Measurements from ENCODE around the gene DNAH17. TPM values are rescaled to one million over a fixed set of nuclear protein-coding genes. Genes with fewer than 3 reads are reported as not detected.
A peak's percentile ranks its signal among the peaks of the same experiment; 100 is the strongest.

The DNAH17 gene
- total RNA-seq, 1 donor from 2014 or later = under 0.01 TPM

DNA sequence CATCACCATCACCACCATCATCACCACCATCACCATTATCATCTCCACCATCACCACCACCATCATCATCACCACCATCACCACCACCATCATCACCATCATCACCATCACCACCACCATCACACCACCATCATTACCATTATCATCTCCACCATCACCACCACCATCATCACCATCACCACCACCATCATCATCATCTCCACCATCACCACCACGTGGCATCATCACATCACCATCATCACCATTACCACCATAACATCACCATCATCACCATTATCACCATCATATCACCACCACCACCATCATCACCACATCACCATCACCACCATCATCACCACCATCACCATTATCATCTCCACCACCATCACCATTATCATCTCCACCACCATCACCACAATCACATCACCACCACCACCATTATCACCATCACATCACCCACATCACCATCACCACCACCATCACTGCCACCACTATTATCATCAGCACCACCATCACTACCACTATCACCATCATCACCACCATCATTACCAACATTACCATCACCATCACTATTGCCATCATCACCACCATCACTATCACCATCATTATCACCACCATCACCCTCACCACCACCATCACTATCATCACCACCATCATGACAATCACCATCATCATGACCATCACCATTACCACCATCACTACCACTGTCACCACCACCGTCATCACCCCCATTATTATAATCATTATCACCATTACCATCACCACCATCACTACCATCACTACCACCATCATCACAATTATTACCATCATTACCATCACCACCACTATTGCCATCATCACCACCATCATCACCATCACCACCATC lies 99.1 kb downstream of the DNAH17 start:
- FAIRE-seq = no peak
- TF ChIP-seq, protein P1, sequence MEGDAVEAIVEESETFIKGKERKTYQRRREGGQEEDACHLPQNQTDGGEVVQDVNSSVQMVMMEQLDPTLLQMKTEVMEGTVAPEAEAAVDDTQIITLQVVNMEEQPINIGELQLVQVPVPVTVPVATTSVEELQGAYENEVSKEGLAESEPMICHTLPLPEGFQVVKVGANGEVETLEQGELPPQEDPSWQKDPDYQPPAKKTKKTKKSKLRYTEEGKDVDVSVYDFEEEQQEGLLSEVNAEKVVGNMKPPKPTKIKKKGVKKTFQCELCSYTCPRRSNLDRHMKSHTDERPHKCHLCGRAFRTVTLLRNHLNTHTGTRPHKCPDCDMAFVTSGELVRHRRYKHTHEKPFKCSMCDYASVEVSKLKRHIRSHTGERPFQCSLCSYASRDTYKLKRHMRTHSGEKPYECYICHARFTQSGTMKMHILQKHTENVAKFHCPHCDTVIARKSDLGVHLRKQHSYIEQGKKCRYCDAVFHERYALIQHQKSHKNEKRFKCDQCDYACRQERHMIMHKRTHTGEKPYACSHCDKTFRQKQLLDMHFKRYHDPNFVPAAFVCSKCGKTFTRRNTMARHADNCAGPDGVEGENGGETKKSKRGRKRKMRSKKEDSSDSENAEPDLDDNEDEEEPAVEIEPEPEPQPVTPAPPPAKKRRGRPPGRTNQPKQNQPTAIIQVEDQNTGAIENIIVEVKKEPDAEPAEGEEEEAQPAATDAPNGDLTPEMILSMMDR (IDR thresholded peaks at IDR 0.05; ENCODE audit: insufficient read depth, low read length, severe bottlenecking) = no peak
- DNase-seq (ENCODE audit: low read depth) = no peak
- no peaks in the 10 kb centered on the region for H3K36me3 ChIP-seq (ENCODE audit: control insufficient read depth, insufficient read depth, low read length)
- no peak overlapping the region for H3K4me3 ChIP-seq (ENCODE audit: low read depth, low read length)
- H3K27me3 ChIP-seq (ENCODE audit: control insufficient read depth, insufficient read depth, low read length) = peaks cover 3% of the 10 kb centered on the region

DNA sequence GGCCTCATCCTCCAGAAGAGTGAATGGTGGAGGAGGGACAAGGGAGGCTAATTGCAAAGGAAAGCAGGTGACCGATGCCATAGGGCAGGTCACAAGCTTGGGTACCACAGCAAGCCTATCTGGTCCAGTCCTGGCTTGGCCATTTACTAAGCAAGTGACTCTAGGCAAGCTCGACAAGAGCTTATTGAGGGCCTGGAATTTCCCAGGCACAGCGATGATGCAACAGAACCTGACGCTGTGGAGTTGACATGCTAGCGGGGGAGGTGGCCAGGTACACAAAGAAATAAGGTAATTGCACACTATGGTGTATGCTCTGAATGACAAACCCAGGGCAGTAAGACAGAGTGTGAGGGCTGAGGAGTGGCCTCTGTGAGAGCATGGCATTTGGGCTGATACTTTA lies 100.2 kb downstream of the DNAH17 start:
- no peaks in the 10 kb centered on the region for H3K36me3 ChIP-seq (ENCODE audit: control insufficient read depth, insufficient read depth, low read length)
- no peak overlapping the region for H3K4me3 ChIP-seq (ENCODE audit: low read depth, low read length)
- no peak for FAIRE-seq
- peaks cover 3% of the 10 kb centered on the region for H3K27me3 ChIP-seq (ENCODE audit: control insufficient read depth, insufficient read depth, low read length)
- TF ChIP-seq, protein P1 (IDR thresholded peaks at IDR 0.05; ENCODE audit: insufficient read depth, low read length, severe bottlenecking) = no peak
- DNase-seq (ENCODE audit: low read depth) = peak; percentile 68

DNA sequence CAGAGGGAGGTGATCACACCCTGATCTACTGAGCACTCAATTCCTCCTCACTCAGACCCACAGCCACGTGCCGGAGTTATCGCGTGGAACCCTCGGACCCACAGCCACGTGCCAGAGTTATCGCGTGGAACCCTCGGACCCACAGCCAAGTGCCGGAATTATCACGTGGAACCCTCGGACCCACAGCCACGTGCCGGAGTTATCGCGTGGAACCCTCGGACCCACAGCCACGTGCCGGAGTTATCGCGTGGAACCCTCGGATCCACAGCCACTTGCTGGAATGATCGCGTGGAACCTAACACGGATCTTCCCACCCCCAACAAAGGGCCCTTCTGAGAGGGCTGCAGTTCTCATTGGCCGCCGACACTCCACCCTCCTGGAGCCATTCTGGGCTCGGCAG lies 101.0 kb downstream of the DNAH17 start:
- Histone ChIP-seq H3K4me3 (ENCODE audit: low read depth, low read length) (no peak overlapping the region), H3K27me3 (ENCODE audit: control insufficient read depth, insufficient read depth, low read length) (peaks cover 3% of the 10 kb centered on the region), H3K36me3 (ENCODE audit: control insufficient read depth, insufficient read depth, low read length) (no peaks in the 10 kb centered on the region)
- FAIRE-seq = no peak
- TF ChIP-seq, protein P1 (IDR thresholded peaks at IDR 0.05; ENCODE audit: insufficient read depth, low read length, severe bottlenecking) = no peak
- DNase-seq (ENCODE audit: low read depth) = no peak

DNA sequence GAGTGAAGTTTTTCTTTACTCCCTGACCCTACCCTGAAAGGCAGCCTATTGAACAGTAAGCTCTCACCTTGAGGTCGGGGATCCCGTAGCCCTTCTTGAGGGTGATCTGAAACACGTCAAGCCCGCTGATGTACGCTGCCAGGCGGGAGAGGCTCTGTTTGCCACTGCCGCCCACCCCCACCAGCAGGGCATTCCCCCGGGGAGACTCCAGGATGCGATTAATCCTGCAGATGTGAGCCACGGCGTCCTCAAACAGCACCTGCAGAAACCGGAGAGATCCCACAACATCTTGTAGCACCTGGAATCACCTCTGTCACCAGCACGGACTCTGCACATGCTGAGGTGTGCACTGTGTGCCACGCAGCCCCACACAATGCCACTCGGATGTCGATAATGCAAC lies 102.0 kb downstream of the DNAH17 start:
- Histone ChIP-seq H3K4me3 (ENCODE audit: low read depth, low read length) (no peak overlapping the region), H3K27me3 (ENCODE audit: control insufficient read depth, insufficient read depth, low read length) (peaks cover 3% of the 10 kb centered on the region), H3K36me3 (ENCODE audit: control insufficient read depth, insufficient read depth, low read length) (no peaks in the 10 kb centered on the region)
- no peak for FAIRE-seq
- TF ChIP-seq, protein P1 (IDR thresholded peaks at IDR 0.05; ENCODE audit: insufficient read depth, low read length, severe bottlenecking) = no peak
- no peak for DNase-seq (ENCODE audit: low read depth)

DNA sequence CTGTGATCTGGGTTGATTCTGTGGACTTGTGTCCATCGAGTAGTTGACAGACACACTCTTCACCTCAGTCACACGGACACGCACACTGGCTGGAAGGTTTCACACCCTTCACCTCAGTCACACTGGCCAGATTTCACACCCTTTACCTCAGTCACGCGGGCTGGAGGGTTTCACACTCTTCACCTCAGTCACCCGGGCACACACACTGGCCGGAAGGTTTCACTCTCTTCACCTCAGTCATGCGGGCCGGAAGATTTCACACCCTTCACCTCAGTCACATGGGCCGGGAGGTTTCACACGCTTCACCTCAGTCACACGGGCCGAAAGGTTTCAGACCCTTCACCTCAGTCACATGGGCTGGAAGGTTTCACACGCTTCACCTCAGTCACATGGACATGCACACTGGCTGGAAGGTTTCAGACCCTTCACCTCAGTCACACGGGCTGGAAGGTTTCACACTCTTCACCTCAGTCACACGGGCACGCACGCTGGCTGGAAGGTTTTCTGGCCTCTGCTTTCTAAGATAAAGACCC lies 102.5 kb downstream of the DNAH17 start:
- no peak for DNase-seq (ENCODE audit: low read depth)
- Histone ChIP-seq H3K4me3 (ENCODE audit: low read depth, low read length) (no peak overlapping the region), H3K36me3 (ENCODE audit: control insufficient read depth, insufficient read depth, low read length) (no peaks in the 10 kb centered on the region), H3K27me3 (ENCODE audit: control insufficient read depth, insufficient read depth, low read length) (peaks cover 3% of the 10 kb centered on the region)
- TF ChIP-seq, protein P1 (IDR thresholded peaks at IDR 0.05; ENCODE audit: insufficient read depth, low read length, severe bottlenecking) = no peak
- FAIRE-seq = no peak

All from bronchial epithelial cell (primary cell).